M059J (cell line): Measurements from ENCODE around the gene RAB35. TPM values are rescaled to one million over a fixed set of nuclear protein-coding genes. Genes with fewer than 3 reads are reported as not detected.
A peak's percentile ranks its signal among the peaks of the same experiment; 100 is the strongest.
"Not testable (repeated sequence)": the region's sequence is repeated elsewhere in the genome, so short reads cannot be mapped to it uniquely, and the experiment has no call there.

ENCODE experiments used
- DNase-seq: peaks from one replicate; pipeline ENCODE4 v3.0.0-alpha.2; 2012; ENCODE audit warnings: low read depth
- total RNA-seq: library from RNA; depleted of rRNA; stranded (reverse); fragments of >200 nt; shearing (Covaris generic); gene quantifications from 2 replicates; pipeline ENCODE4 v1.2.3, GENCODE V29; 2014; rRNA removed

The RAB35 gene
- total RNA-seq, 1 experiment from 2014 or later, result 28.6 TPM

DNA sequence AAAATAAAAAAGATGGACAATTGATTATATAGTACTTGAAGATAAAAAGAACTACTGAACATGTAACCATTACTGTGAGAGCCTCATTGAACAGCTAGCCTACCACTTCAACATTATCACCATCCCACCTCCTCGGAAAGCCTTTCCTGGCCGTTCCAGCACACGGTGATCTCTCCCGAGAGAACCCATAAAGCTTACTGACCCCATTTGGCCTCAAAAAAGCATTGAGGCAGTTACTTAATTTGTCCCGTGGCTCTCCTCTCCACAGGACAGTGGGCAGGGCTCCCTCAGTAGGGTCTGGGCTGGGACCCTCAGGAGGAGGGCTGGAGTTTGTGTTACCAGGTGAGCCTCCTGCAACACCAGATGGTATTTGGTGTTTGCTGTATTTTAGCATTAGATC lies 55.8 kb downstream of the RAB35 start:
- no peak for DNase-seq

DNA sequence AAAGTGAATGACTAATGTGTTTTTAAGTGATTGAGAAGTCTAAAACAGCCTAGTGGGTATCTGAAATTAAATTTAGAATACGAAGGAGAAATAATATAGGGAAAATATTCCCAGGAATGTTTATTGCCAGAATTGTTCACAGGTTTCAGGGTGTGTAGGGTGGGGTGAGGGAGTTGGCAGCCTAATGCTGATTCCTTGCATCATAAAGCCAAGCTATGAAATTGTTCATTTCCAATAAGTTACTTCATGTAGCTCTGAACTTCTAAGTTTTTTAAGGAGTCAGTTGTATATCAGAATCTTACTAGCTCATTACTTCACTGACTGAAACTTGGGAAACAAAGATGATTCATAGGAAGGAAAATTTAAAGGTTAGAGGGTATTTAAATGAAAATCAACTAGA lies 56.4 kb downstream of the RAB35 start:
- DNase-seq, result no peak

DNA sequence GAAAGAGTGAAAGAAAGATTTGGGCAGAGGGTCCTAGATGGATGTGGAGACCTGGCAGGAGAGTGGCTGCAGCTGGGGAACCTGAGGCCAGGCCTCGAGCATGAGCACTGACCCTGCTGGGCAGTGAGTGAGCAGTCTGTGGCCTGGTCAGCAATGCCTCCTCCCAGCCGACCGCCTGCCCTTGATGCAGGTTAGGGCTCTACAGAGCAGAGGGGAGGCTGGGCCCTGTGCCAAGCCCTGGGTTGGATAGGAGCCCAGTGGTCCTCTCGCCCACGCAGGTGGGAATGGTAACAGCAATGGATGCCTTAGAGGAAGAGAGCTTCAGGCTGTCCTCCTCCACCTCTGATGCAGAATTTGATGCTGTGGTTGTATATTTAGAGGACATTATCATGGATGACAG lies 59.8 kb downstream of the RAB35 start:
- DNase-seq, result no peak

DNA sequence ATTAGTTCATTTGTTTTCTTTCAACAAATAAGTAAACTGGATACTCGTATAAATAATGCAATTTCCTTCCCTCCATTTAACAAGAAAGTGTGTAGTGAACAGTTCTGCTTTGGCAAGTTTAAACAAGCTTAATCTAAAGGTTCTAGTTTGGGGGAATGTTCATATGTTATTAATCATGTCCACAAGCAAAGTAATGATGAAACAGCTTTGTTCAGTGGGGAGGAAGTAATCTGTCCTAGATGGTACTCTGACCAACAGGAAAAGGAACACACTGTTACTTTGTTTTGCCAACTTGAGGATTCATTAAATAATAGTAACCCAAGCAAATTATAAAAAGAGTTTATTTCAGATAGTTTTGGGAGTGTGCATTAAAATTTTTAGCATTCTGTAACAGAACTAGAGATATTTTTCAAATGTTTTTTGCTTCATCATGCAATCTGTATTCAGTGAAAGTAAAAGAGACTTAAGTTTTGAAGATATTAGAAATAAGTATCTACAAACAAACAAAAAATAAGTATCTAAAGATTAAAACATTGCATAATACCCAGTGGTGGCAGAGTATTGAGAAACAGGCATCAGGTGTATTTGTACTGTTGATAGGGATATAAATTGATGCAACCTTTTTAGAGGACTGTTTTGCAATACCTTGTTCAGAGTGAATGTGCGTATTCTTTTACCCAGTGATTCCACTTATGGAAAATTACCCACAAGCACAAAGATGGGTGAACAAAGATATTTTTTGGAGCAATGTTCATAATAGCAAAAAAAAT lies 61.1 kb downstream of the RAB35 start:
- peak; percentile 27 for DNase-seq

DNA sequence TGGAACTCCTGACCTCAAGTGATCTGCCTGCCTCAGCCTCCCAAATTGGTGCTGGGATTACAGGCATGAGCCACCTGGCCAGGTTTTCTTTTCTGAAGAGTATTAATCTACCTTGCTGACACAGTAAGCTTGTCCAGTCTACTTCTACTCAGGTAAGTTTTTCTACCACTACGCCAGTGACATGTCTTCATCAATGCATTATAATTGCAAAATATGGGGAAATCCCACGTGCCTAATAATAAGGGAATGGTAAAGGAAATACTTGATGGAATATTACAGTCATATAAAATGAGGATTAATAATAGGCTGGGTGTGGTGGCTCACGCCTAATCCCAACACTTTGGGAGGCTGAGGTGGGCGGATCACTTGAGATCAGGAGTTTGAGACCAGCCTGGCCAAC lies 62.3 kb downstream of the RAB35 start:
- DNase-seq, result no peak

DNA sequence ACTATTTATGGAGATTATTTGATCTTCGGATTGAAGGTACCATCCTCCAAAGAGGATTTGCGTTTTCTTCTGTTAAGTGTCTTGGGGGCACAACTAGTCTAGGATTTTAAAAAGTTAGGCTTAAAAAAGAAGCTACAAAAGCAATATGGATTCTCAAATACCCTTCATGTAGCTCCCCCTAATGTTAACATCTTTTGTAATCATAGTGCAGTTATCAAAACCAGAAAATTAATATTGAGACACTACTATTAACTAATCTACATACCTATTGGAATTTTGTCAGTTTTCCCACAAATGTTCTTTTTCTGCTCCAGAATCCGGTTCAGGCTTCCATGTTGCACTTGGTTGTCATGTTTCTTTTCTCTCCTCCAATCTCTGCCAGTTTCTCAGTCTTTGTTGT lies 65.0 kb downstream of the RAB35 start:
- no peak for DNase-seq

DNA sequence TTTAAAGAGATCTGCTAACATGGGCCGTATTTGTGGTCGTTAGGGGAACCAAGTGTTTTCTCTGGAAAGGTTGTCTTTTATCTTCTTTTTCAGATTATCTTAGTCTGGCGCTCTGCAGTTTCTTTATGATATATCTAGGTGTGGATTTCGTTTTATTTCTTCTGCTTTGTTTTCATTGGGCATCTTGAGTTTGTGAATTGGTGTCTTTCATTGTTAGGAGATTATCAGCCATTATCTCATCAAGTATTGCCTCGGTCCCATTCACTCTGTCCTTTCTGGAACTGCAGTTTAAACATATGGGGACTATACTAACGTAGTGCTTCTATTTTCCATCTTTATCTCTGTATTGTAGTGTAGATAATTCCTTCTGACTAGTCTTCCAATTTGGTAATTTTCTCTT lies 67.1 kb downstream of the RAB35 start:
- no peak for DNase-seq

DNA sequence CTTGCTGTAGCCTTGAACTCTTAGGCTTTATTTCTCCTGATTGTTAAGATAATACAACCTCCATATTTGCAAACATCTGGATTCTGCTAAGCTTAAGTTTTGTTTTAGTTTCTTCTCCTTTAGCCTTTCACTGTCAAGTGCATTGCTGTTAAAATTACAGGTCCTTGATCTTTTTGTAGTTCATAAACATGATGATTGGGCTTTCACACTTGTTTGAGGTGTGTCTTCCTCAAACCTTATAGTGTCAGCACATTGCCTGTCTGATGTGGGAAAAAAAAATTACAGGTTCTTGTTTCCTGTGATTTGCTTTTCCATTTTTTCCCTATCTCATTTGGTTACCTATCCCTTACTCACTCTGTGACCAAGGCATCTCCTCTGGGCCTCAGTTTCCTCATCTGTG lies 68.3 kb downstream of the RAB35 start:
- DNase-seq, result no peak

DNA sequence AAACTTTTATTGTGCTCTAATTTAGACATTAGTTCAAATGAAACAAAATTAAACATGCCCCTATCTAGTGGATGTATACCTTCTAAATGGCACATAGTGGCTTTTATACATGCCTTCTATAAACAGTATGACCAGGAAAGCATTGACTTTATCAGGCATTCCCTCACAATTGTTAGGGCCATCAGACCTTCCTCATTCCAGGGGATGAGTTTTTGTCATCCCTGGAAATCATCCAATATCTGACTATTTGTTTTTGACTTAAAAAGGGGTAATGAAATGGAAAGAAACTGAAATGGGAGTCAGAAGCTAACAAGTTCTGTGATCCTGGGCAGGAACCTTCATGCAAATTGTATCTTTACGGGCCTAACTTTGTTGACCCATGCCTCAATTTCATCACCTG lies 69.5 kb downstream of the RAB35 start:
- DNase-seq, result no peak

DNA sequence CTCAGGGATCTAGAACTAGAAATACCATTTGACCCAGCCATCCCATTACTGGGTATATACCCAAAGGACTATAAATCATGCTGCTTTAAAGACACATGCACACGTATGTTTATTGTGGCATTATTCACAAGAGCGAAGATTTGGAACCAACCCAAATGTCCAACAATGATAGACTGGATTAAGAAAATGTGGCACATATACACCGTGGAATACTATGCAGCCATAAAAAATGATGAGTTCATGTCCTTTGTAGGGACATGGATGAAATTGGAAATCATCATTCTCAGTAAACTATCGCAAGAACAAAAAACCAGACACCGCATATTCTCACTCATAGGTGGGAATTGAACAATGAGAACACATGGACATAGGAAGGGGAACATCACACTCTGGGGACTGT lies 71.2 kb downstream of the RAB35 start:
- DNase-seq, result not testable (repeated sequence)

Other genes starting within 250 kb of the RAB35 start
- gene CIT, start 239.4 kb downstream of the RAB35 start, total RNA-seq, result 13.5 and 33.4 TPM in 2 replicates
- gene BICDL1, start 127.5 kb downstream of the RAB35 start, total RNA-seq, result 0.44 and 0.89 TPM in 2 replicates
- 29.3 and 61.8 TPM in 2 replicates for gene GCN1, start 78.0 kb upstream of the RAB35 start, total RNA-seq
- gene RPLP0, start 84.4 kb upstream of the RAB35 start, total RNA-seq, result 1,663 and 2,281 TPM in 2 replicates
- 77.5 and 110 TPM in 2 replicates for gene PXN, start 149.0 kb upstream of the RAB35 start, total RNA-seq
- under 0.01 TPM in 1 of 2 replicates, not detected in the other for gene RNU4-2, start 175.2 kb upstream of the RAB35 start, total RNA-seq
- under 0.01 TPM in 1 of 2 replicates, not detected in the other for gene RNU4-1, start 176.5 kb upstream of the RAB35 start, total RNA-seq
- 2.2 and 7.4 TPM in 2 replicates for gene SIRT4, start 185.6 kb upstream of the RAB35 start, total RNA-seq
- not detected in 2 replicates for gene PLA2G1B, start 211.0 kb upstream of the RAB35 start, total RNA-seq